ENCODE results near the gene KCNJ4. TPM values are rescaled to one million over a fixed set of nuclear protein-coding genes. Genes with fewer than 3 reads are reported as not detected.

The KCNJ4 gene
- total RNA-seq, 2 experiments from 2014 or later: not detected

GRCh38 chr22:38465673-38466490 is 10.9 kb upstream of the KCNJ4 start:
- POLR2A ChIA-PET: interaction anchor here (0.7 kb wide), 1 partner anchor 45 kb away, joined by 3 read pairs; no protein-coding TSS in a partner anchor
- Histone ChIP-seq H3K4me2 (ENCODE audit: low read length) (no peak overlapping the region; the same call in 1 of the 2 replicates), H3K9me2 (ENCODE audit: insufficient read depth, low read length) (no peaks in the 10 kb centered on the region), H3K27ac (ENCODE audit: low read depth, low read length, poor library complexity, severe bottlenecking) (no peak overlapping the region), H4K20me1 (ENCODE audit: insufficient read depth, low read length) (no peaks in the 10 kb centered on the region), H3K4me1 (ENCODE audit: insufficient read depth, low read length, poor library complexity, severe bottlenecking) (peaks cover 33% of the 10 kb centered on the region), H3K79me2 (ENCODE audit: insufficient read depth, low read depth, low read length) (no peaks in the 10 kb centered on the region), H3K9me3 (ENCODE audit: low read length) (no peaks in the 10 kb centered on the region), H2AFZ (ENCODE audit: low read length) (no peak overlapping the region), H3K36me3 (ENCODE audit: insufficient read depth, low read length) (no peaks in the 10 kb centered on the region), H3K4me3 (ENCODE audit: low read depth, low read length, poor library complexity, severe bottlenecking) (no peak overlapping the region)
- DNase-seq (ENCODE audit: low spot score): peak; percentile 48
- intact Hi-C loops (cut with micrococcal nuclease; ENCODE audit: unreplicated experiment): no loop called here
- no TSS peak for BruUV-seq (replicated peaks)
- no peak for TF ChIP-seq CTCF (conservative IDR thresholded peaks at IDR 0.05; ENCODE audit: low read length)
- no peak for TF ChIP-seq EZH2phosphoT487 (IDR thresholded peaks at IDR 0.05; ENCODE audit: borderline replicate concordance, low read depth, low read length)
- CTCF ChIA-PET (ENCODE audit: unreplicated experiment): no interaction called here

GRCh38 chr22:38464992-38465672 is 10.1 kb upstream of the KCNJ4 start:
- CTCF ChIA-PET (ENCODE audit: unreplicated experiment): no interaction called here

More at GRCh38 chr22:38464992-38465672, 10.1 kb upstream of the KCNJ4 start:
- no peak overlapping the region for H2AFZ ChIP-seq (ENCODE audit: low read length)
- H4K20me1 ChIP-seq (ENCODE audit: insufficient read depth, low read length): no peaks in the 10 kb centered on the region
- H3K79me2 ChIP-seq (ENCODE audit: insufficient read depth, low read depth, low read length): no peaks in the 10 kb centered on the region
- TF ChIP-seq EZH2phosphoT487 (IDR thresholded peaks at IDR 0.05; ENCODE audit: borderline replicate concordance, low read depth, low read length) (no peak), CTCF (conservative IDR thresholded peaks at IDR 0.05; ENCODE audit: low read length) (no peak)
- H3K36me3 ChIP-seq (ENCODE audit: insufficient read depth, low read length): no peaks in the 10 kb centered on the region
- H3K9me3 ChIP-seq (ENCODE audit: low read length): no peaks in the 10 kb centered on the region
- no TSS peak for BruUV-seq (replicated peaks)
- no peak overlapping the region for H3K27ac ChIP-seq (ENCODE audit: low read depth, low read length, poor library complexity, severe bottlenecking)
- peaks cover 34% of the 10 kb centered on the region for H3K4me1 ChIP-seq (ENCODE audit: insufficient read depth, low read length, poor library complexity, severe bottlenecking)
- intact Hi-C loops (cut with micrococcal nuclease; ENCODE audit: unreplicated experiment): loop anchor here (5.0 kb wide), 2 partner anchors 107 to 413 kb away; partner anchors contain the start of gene DMC1
- no peak overlapping the region; the same call in 1 of the 2 replicates for H3K4me2 ChIP-seq (ENCODE audit: low read length)
- H3K4me3 ChIP-seq (ENCODE audit: low read depth, low read length, poor library complexity, severe bottlenecking): no peak overlapping the region
- no peaks in the 10 kb centered on the region for H3K9me2 ChIP-seq (ENCODE audit: insufficient read depth, low read length)
- DNase-seq (ENCODE audit: low spot score): no peak
- POLR2A ChIA-PET: interaction anchor here (0.7 kb wide), 1 partner anchor 127 kb away, joined by 5 read pairs; no protein-coding TSS in a partner anchor

Measured in OCI-LY7 (cell line).